Calu3 (cell line): ENCODE results near the gene DLAT. TPM values are rescaled to one million over a fixed set of nuclear protein-coding genes. Genes with fewer than 3 reads are reported as not detected.
"Not testable (repeated sequence)": the region's sequence is repeated elsewhere in the genome, so short reads cannot be mapped to it uniquely, and the experiment has no call there.

ENCODE experiments used
- BruUV-seq: library from RNA; stranded (reverse); fragments of 400-500 nt; replicated peaks from 2 replicates; lab custom pipeline; 2021; lab: Mats Ljungman, UMichigan
- CTCF ChIA-PET: fragments of 300-600 bp; sonication (Branson Sonifier 250); formaldehyde crosslinking; loops from one replicate; lab custom pipeline; 2022; ENCODE audit warnings: antibody characterized with exemption; lab: Charles Lee
- DNase-seq: peaks from one replicate; pipeline ENCODE4 v3.0.0; 2022
- H3K27ac Mint-ChIP-seq: one replicate; pipeline ENCODE4 v1.8.0; 2022; ENCODE audit warnings: mixed read lengths; ENCODE audit not compliant: unreplicated experiment
- H3K27me3 Mint-ChIP-seq: one replicate; pipeline ENCODE4 v1.8.0; 2022; ENCODE audit warnings: mixed read lengths; ENCODE audit not compliant: unreplicated experiment
- H3K36me3 Mint-ChIP-seq: one replicate; pipeline ENCODE4 v1.8.0; 2022; ENCODE audit warnings: mild to moderate bottlenecking, moderate library complexity, mixed read lengths; ENCODE audit not compliant: insufficient read depth, unreplicated experiment
- H3K4me1 Mint-ChIP-seq: one replicate; pipeline ENCODE4 v1.8.0; 2022; ENCODE audit warnings: mild to moderate bottlenecking, low read depth, mixed read lengths; ENCODE audit not compliant: unreplicated experiment
- H3K4me3 Mint-ChIP-seq: one replicate; pipeline ENCODE4 v1.8.0; 2022; ENCODE audit warnings: mild to moderate bottlenecking, low read depth, moderate library complexity, mixed read lengths; ENCODE audit not compliant: unreplicated experiment
- H3K9me3 Mint-ChIP-seq: one replicate; pipeline ENCODE4 v1.8.0; 2022; ENCODE audit warnings: low read depth, mixed read lengths; ENCODE audit not compliant: unreplicated experiment
- intact Hi-C: fragments of 100-400 bp; cut with micrococcal nuclease; formaldehyde crosslinking; loops from one replicate; pipeline ENCODE4 v1.10.0; 2022; ENCODE audit not compliant: unreplicated experiment
- total RNA-seq: library from RNA; stranded (reverse); gene quantifications from 2 replicates; pipeline ENCODE4 v1.2.3, GENCODE V29; 2022
- TF ChIP-seq, protein P1 (sequence below): fragments of 200-600 bp; IDR thresholded peaks from one replicate; pipeline ENCODE4 v1.8.0; 2022; ENCODE audit warnings: antibody characterized with exemption; ENCODE audit not compliant: unreplicated experiment

The DLAT gene
- total RNA-seq, 1 experiment from 2014 or later, result 27.4 TPM

DNA sequence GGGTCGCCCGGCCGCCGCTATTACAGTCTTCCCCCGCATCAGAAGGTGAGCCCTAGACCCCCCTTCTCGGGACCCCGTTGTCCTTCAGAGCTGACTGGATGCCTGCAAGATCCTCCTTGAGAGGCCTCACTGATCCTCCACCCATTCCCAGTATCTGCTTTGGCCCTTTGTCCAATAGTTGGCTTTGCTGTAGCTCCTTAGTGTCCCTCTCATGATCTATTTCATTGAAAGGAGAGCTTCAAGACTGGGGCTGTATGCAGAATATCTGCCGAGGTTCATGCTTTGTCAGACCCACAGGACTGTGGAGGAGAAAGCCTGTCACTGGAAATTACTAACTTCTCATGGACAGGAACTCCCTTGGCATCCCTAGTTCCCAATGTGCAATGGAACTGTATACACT, 499 bp downstream of the DLAT start:
- Mint-ChIP-seq H3K27ac (peak overlapping the region; percentile 80), H3K9me3 (no peaks in the 10 kb centered on the region), H3K36me3 (peaks cover 26% of the 10 kb centered on the region), H3K27me3 (no peaks in the 10 kb centered on the region), H3K4me3 (peak overlapping the region; percentile 93), H3K4me1 (no peaks in the 10 kb centered on the region)
- CTCF ChIA-PET, result interaction anchor here (0.6 kb wide), 1 partner anchor 10 kb away, joined by 3 read pairs; no protein-coding TSS in a partner anchor
- no peak for DNase-seq
- TF ChIP-seq, protein P1, sequence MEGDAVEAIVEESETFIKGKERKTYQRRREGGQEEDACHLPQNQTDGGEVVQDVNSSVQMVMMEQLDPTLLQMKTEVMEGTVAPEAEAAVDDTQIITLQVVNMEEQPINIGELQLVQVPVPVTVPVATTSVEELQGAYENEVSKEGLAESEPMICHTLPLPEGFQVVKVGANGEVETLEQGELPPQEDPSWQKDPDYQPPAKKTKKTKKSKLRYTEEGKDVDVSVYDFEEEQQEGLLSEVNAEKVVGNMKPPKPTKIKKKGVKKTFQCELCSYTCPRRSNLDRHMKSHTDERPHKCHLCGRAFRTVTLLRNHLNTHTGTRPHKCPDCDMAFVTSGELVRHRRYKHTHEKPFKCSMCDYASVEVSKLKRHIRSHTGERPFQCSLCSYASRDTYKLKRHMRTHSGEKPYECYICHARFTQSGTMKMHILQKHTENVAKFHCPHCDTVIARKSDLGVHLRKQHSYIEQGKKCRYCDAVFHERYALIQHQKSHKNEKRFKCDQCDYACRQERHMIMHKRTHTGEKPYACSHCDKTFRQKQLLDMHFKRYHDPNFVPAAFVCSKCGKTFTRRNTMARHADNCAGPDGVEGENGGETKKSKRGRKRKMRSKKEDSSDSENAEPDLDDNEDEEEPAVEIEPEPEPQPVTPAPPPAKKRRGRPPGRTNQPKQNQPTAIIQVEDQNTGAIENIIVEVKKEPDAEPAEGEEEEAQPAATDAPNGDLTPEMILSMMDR, result no peak
- intact Hi-C loops, result no loop called here
- BruUV-seq, result no TSS peak

GRCh38 chr11:112026784-112027410, 1.7 kb downstream of the DLAT start:
- H3K9me3 Mint-ChIP-seq, BruUV-seq, H3K27me3 Mint-ChIP-seq, H3K4me1 Mint-ChIP-seq, DNase-seq, intact Hi-C loops, CTCF ChIA-PET, H3K4me3 Mint-ChIP-seq, H3K27ac Mint-ChIP-seq: not testable (repeated sequence)
- H3K36me3 Mint-ChIP-seq, result peaks cover 26% of the 10 kb centered on the region

- no peak for DNase-seq
- H3K4me3 Mint-ChIP-seq, result no peak overlapping the region
- BruUV-seq, result no TSS peak
- H3K27me3 Mint-ChIP-seq, result no peaks in the 10 kb centered on the region
- CTCF ChIA-PET, result no interaction called here
- no peak overlapping the region for H3K27ac Mint-ChIP-seq
- H3K9me3 Mint-ChIP-seq, result no peaks in the 10 kb centered on the region
- H3K4me1 Mint-ChIP-seq, result no peaks in the 10 kb centered on the region
- peaks cover 26% of the 10 kb centered on the region for H3K36me3 Mint-ChIP-seq
- TF ChIP-seq, protein P1, result no peak
- intact Hi-C loops, result no loop called here
Observed at GRCh38 chr11:112029460-112029859, 4.3 kb downstream of the DLAT start.

- BruUV-seq, result no TSS peak
- CTCF ChIA-PET, result no interaction called here
- peaks cover 10% of the 10 kb centered on the region for H3K36me3 Mint-ChIP-seq
- no peaks in the 10 kb centered on the region for H3K9me3 Mint-ChIP-seq
- no peak overlapping the region for H3K27ac Mint-ChIP-seq
- no peak overlapping the region for H3K4me3 Mint-ChIP-seq
- no peak for DNase-seq
- TF ChIP-seq, protein P1, result no peak
- intact Hi-C loops, result no loop called here
- no peaks in the 10 kb centered on the region for H3K27me3 Mint-ChIP-seq
- H3K4me1 Mint-ChIP-seq, result no peaks in the 10 kb centered on the region
Observed at GRCh38 chr11:112033902-112034301, 8.7 kb downstream of the DLAT start.

DNA sequence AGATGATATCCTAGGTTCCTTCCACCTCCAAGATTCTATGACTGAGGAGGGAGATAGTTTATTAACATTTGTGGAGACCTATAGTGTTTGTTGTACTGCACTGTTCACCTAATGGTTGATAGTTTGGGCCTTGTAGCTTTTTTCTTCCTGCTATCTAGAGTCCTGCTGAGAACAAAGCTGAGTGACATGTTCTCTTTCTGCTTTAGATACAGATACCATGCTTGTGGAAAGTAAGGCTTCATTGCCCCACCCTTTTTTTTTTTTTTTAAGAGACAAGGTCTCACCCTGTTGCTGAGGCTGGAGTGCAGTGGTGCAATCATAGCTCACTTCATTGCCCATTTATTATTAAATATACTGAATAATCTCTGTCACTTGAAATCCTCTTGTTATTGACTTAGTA, 12.3 kb downstream of the DLAT start:
- TF ChIP-seq, protein P1, result no peak
- no peak for DNase-seq
- H3K27me3 Mint-ChIP-seq, result no peaks in the 10 kb centered on the region
- intact Hi-C loops, result no loop called here
- H3K4me3 Mint-ChIP-seq, result no peak overlapping the region
- CTCF ChIA-PET, result interaction anchor here (0.8 kb wide), 1 partner anchor 11 kb away, joined by 6 read pairs; no protein-coding TSS in a partner anchor
- no TSS peak for BruUV-seq
- H3K27ac Mint-ChIP-seq, result no peak overlapping the region
- peaks cover 6% of the 10 kb centered on the region for H3K4me1 Mint-ChIP-seq
- H3K9me3 Mint-ChIP-seq, result no peaks in the 10 kb centered on the region
- peaks cover 10% of the 10 kb centered on the region for H3K36me3 Mint-ChIP-seq
